Measurements from ENCODE around the gene CHST7.

CHST7 gene

GRCh38 chrX:46573892-46574773, 568 bp downstream of the CHST7 start:
- peak; percentile 56 for DNase-seq (ENCODE audit: low spot score)

GRCh38 chrX:46574774-46575381, 1.3 kb downstream of the CHST7 start:
- DNase-seq (ENCODE audit: low spot score), result no peak

GRCh38 chrX:46575586-46575985, 2.0 kb downstream of the CHST7 start:
- DNase-seq (ENCODE audit: low spot score), result no peak

- no peak for DNase-seq (ENCODE audit: low spot score)
These were observed 2.4 kb downstream of the CHST7 start for GRCh38 chrX:46575991-46576392.

- DNase-seq (ENCODE audit: low spot score), result no peak
These were observed 2.9 kb downstream of the CHST7 start for GRCh38 chrX:46576458-46576857.

GRCh38 chrX:46577221-46578005, 3.8 kb downstream of the CHST7 start:
- DNase-seq (ENCODE audit: low spot score), result no peak

- no peak for DNase-seq (ENCODE audit: low spot score)
These were observed 5.7 kb downstream of the CHST7 start for GRCh38 chrX:46579250-46579649.

- DNase-seq (ENCODE audit: low spot score), result no peak
These were observed 7.0 kb downstream of the CHST7 start for GRCh38 chrX:46580613-46581012.

GRCh38 chrX:46582325-46582724, 8.8 kb downstream of the CHST7 start:
- DNase-seq (ENCODE audit: low spot score), result no peak

GRCh38 chrX:46582966-46583365, 9.4 kb downstream of the CHST7 start:
- DNase-seq (ENCODE audit: low spot score), result no peak

GRCh38 chrX:46584736-46585135, 11.2 kb downstream of the CHST7 start:
- DNase-seq (ENCODE audit: low spot score), result no peak

DNA sequence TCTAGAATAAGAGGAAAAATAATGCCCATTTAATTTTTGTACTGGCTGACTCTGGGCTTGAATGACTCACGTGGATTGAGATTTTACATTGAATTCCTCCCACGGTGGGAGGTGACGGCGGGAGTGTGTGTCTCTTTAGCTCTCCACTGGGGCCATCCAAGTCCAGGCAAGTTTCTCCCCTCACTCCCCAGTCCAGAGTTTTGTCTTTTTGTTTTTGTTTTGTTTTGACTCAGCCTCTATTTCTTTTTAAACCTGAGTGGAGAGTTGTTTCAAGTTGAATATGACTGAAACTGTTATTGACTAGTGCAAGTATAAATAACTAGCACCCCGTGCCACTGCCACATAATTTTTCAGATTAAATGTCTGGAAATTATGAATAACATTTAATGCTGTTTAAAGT, 13.6 kb downstream of the CHST7 start:
- DNase-seq (ENCODE audit: low spot score), result no peak

DNA sequence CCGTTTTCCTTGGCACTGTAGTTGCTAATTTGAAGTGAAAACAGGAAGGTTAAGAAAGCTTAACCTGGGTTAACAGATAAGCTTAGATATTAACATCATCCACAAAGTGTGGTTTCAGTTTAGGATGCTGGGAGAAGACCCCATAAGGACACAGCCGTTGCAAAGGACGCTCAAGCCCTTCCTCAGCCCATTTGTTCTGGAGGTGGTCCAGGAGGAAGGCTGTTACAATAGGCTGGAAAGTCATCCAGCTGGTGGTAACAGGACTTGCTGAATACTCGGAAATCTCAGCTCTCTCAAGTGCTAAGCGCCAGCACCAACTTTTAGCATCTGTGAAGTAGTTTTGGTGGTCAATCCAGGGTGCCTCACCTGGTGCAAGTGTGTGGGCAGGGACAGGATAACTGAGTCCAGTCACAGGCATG, 14.2 kb downstream of the CHST7 start:
- DNase-seq (ENCODE audit: low spot score), result no peak

DNA sequence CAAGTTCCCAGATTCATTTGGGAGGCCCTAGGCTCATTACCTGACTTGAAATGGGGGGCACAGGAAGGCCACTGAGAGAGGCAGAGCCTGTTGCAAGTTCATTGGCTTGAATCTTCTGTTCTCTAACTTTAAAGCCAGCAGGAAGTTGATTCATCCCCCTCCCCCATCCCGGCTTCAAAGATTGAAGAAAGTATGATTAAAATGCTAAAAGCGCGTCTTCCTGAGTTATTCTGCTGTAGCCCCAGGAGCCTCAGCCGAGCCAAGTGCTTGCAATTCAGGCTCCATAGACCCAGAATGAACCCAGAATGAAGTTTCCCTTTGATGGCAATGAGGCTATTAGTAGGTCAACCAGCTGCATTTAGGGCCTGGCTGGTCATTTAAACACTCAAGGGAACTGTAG, 14.7 kb downstream of the CHST7 start:
- DNase-seq (ENCODE audit: low spot score), result no peak

- no peak for DNase-seq (ENCODE audit: low spot score)
These were observed 16.6 kb downstream of the CHST7 start for GRCh38 chrX:46589977-46590723.

DNA sequence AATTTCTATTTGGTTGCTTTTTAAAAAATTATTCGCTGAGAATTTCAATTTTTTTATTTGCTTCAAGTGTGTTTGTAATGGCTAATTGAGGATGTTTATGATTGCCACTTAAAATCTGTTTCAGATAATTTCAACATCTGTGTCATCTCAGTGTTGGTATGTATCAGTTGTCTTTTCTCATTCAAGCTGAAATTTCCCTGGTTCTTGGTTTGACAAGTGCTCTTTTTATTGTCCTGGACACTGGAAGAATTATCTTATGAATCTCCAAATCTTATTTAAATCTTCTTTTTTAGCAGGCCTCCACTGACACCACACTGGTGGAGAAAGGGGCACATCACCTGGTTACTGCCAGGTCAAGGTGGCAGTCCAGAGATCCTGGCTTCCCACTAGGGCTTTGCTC, 21.5 kb downstream of the CHST7 start:
- no peak for DNase-seq (ENCODE audit: low spot score)

DNA sequence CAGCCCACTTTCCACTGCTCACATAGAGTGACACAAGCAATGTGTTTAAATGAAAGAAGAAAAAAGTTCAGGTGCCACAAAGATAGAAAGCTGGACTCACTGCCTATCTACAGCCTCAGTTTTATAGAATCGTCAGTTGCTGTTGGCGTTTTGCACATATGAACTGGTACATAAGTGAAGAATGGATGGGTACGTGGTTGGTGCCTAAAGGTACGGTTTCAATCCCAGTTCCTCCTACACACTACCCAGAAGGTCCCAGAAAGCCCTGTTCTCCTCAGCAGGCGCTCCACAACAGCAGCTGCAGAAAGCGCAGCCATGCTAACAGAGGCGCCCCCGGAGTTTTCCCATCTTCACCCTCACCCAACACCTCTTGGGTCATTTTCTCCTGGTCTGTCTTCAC, 23.6 kb downstream of the CHST7 start:
- no peak for DNase-seq (ENCODE audit: low spot score)

DNA sequence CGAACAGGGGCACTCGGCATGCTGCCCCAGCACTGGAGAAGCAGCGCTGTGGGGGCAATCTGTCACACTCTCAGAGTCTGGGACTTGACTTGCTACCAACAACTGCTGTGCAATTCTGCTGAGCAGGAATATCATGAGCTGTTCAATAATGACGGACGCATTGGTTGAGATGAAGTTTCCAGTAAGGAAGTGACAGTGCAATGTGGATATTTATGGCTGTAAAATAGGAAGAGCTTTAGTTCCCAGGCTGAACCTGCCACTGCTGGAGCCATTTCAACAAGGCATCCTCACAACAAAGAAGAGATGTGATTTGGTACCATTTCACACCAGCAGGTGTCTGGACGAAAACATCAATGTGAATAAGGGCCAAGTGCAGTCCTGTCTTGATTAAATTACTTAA, 24.2 kb downstream of the CHST7 start:
- no peak for DNase-seq (ENCODE audit: low spot score)

DNA sequence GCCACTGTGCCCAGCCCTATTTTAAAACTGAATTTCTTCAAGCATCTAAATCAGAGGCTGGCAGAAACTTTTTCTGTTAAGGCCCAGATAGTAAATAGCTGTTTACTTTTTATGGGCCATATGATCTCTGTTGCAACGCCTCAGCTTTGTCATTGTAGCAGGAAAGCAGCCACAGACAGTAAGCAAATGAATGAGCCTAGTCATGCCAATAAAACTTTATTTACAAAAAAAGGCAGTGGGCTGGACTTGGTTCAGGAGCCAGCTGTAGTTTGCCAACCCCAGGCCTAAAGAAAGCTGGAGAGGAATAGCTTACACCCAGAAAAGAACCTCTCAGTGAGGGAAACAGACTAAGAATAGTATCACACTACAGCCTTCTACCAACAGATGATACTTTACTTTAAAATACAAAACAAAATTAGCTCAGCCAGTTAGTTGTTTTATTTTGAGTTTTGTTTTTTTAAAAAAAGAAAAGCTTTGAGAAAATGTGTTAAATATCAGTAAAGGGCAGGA, 25.5 kb downstream of the CHST7 start:
- DNase-seq (ENCODE audit: low spot score), result no peak

DNA sequence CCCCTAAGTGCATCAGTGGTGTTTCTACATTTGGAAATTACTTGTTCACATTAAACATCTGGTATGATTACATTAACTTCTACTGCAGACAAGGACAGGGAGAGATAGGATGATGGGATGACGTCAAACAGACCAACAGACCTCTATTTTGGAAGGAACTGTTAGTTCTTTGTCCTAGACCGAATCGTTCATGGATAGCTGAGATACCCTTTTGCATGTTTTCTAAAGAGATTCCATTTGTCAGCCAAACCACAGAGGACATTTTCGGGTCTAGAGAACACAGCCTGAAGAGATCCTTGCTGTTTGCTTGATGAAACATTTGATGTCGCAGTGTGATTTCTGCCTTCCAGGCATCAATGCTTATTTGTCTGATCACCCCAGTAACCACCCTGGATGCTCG, 27.7 kb downstream of the CHST7 start:
- no peak for DNase-seq (ENCODE audit: low spot score)

DNA sequence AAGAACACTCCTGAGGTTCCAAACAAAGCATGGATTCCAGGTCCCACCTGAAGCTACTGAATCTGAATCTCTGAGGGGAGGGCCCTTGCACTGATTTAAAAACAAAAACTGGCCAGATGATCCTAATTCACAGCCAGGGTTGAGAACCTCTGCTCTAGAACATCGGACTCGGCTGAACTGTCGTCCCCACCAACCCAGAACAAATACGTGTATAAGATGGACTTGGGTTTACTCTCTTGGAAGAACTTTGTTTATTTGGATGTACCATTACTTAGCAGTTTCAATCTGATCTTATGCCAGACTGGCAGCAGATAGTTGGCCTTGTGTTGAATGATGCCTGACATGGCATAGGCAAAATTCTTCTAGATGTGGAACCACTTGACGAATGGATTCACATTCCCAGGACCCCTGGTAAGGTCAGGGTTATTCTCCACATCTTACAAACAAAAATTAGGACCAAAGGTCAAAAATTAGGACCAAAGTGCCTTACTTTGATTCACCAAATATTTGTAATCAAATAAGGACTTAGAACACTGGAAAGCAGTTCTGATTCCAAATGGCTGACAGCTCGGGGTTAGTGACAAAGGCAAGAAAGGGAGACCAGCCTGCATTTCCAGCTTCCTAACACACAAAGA, 29.0 kb downstream of the CHST7 start:
- no peak for DNase-seq (ENCODE audit: low spot score)

All from iPS-NIHi11 (cell line).